ENCODE results near the gene SLC35A5. TPM values are rescaled to one million over a fixed set of nuclear protein-coding genes. Genes with fewer than 3 reads are reported as not detected.

Gene SLC35A5
- total RNA-seq, 1 donor from 2014 or later: 31.6 TPM

DNA sequence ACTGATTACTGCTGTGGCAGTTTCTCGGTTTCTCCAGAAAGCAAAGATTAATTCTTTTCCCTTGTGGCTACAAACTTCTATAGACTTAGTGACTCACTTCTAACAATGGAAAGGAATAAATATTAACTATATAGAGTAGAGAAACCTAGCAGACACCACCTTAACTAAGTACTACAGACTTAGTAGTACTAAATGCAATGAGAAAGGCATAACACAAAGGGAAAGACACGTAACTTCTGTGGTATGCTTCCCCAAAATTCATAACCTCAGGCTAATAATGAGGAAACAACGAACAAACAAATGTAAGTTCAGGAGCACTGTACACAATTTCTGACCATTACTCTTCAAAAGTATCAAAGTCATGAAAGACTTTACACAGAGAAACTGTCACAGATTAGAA, 31.3 kb upstream of the SLC35A5 start:
- no peak for DNase-seq (ENCODE audit: extremely low spot score, unreplicated experiment)
- Mint-ChIP-seq H3K9me3 (no peaks in the 10 kb centered on the region), H3K36me3 (peaks cover 9% of the 10 kb centered on the region), H3K4me1 (ENCODE audit: unreplicated experiment) (no peaks in the 10 kb centered on the region), H3K27ac (no peak overlapping the region), H3K27me3 (no peaks in the 10 kb centered on the region), H3K4me3 (no peak overlapping the region)
- TF ChIP-seq, protein P1, sequence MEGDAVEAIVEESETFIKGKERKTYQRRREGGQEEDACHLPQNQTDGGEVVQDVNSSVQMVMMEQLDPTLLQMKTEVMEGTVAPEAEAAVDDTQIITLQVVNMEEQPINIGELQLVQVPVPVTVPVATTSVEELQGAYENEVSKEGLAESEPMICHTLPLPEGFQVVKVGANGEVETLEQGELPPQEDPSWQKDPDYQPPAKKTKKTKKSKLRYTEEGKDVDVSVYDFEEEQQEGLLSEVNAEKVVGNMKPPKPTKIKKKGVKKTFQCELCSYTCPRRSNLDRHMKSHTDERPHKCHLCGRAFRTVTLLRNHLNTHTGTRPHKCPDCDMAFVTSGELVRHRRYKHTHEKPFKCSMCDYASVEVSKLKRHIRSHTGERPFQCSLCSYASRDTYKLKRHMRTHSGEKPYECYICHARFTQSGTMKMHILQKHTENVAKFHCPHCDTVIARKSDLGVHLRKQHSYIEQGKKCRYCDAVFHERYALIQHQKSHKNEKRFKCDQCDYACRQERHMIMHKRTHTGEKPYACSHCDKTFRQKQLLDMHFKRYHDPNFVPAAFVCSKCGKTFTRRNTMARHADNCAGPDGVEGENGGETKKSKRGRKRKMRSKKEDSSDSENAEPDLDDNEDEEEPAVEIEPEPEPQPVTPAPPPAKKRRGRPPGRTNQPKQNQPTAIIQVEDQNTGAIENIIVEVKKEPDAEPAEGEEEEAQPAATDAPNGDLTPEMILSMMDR (conservative IDR thresholded peaks at IDR 0.05): no peak

DNA sequence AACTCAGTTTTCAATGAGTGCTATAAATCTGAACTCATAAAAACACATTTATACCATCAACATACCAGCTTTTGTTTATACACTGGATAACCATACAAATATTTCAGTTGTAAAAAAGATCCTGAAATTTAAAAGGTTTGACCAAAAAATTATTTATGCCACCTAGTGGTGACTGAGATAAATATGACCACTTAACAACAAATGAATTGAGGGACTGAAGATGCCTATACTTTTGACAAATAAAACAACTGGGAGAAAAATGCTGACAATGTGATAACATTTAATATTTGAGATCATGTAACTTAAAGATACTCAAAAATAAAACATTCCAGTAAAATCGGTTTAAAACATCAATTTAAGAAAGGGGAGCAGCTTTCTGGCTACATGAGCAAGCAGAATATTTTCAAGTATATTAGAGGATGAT, 30.5 kb upstream of the SLC35A5 start:
- Mint-ChIP-seq H3K4me3 (no peak overlapping the region), H3K27ac (no peak overlapping the region), H3K27me3 (no peaks in the 10 kb centered on the region), H3K36me3 (peaks cover 9% of the 10 kb centered on the region), H3K9me3 (no peaks in the 10 kb centered on the region), H3K4me1 (ENCODE audit: unreplicated experiment) (no peaks in the 10 kb centered on the region)
- DNase-seq (ENCODE audit: extremely low spot score, unreplicated experiment): no peak
- TF ChIP-seq, protein P1 (conservative IDR thresholded peaks at IDR 0.05): peak; percentile 87

DNA sequence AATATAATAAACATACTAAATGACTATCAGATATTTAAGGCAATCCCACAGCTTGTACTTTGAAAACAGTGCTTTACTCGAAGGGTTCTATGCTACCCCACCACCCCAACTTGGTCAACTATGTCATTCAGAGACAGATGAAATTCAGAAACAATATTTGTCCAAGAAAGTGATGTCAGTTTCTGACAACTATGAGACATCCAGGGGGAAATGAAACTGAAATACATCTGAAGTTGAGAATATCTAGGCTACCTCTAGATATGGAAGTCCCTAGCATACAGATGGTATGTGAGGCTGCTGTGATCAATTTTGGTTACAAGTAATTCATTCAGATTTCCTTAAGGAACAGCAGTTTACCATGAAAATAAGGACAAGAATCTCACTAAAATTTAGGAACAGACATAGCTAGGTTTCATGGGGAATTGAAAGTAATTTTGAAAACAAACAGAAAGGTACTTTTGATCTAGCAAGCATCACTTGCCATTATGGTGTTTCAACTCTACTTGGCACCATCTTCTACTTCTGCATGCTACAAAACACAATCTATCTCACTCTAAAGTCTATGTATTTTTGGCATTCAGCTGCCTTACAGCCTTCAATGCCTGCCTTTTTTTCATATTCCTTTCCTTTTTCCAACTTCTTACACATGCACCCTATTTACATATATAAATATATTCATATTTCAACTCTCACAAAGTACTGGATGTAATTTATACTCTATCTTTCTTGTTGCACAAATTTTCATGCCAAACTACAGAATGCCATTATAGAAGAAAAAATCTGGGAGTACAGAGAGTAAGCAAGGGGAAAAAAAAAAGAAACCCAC, 21.8 kb upstream of the SLC35A5 start:
- Mint-ChIP-seq H3K27me3 (no peaks in the 10 kb centered on the region), H3K4me3 (no peak overlapping the region), H3K9me3 (no peaks in the 10 kb centered on the region), H3K36me3 (peaks cover 5% of the 10 kb centered on the region), H3K4me1 (ENCODE audit: unreplicated experiment) (no peaks in the 10 kb centered on the region), H3K27ac (no peak overlapping the region)
- TF ChIP-seq, protein P1 (conservative IDR thresholded peaks at IDR 0.05): no peak
- DNase-seq (ENCODE audit: extremely low spot score, unreplicated experiment): no peak

DNA sequence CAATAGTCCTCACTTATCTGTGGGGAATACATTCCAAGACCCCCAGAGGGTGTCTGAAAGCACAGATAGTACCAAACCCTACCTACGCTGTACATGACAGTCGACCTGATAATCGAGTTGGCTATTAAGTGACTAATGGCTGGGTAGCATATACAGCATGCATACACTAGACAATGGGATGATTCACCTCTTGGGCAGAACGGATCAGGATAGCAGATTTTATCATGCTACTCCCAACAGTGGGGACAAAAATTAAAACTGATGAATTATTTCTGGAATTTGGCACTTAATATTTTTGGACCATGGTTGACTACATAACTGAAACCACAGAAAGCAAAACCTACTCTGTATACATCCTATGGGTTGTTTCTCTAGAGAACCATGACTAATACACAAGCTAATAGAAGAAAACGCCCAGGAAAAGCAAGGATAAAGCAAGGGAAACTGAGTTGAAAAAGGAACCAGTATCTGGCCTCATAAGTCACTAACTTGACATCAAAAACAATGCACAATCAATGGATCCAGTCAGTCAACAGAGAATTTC, 15.6 kb upstream of the SLC35A5 start:
- H3K4me3 Mint-ChIP-seq: no peak overlapping the region
- H3K27me3 Mint-ChIP-seq: no peaks in the 10 kb centered on the region
- TF ChIP-seq, protein P1 (conservative IDR thresholded peaks at IDR 0.05): no peak
- DNase-seq (ENCODE audit: extremely low spot score, unreplicated experiment): no peak
- peaks cover 15% of the 10 kb centered on the region for H3K36me3 Mint-ChIP-seq
- no peaks in the 10 kb centered on the region for H3K9me3 Mint-ChIP-seq
- H3K27ac Mint-ChIP-seq: no peak overlapping the region
- H3K4me1 Mint-ChIP-seq (ENCODE audit: unreplicated experiment): no peaks in the 10 kb centered on the region

DNA sequence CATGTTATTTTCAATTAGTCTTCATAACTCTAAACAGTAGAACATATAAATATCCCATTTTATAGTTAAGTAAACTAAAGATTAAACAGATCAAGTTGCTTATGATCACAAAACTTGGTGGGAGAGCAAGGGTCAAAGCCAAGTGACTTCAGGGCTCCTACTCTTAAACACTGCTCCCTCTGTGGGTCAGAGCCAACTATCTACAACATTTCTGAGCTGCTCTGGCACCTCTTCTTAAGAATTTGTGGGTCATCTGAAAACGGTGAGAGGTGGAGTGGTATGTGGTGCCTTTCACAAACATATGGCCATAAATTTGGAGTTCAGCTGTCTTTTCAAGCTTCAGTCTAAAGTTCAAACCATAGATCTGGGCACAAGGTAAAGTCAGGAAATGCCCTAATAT, 11.0 kb upstream of the SLC35A5 start:
- TF ChIP-seq, protein P1 (conservative IDR thresholded peaks at IDR 0.05): no peak
- peaks cover 3% of the 10 kb centered on the region for H3K4me1 Mint-ChIP-seq (ENCODE audit: unreplicated experiment)
- no peak for DNase-seq (ENCODE audit: extremely low spot score, unreplicated experiment)
- H3K9me3 Mint-ChIP-seq: no peaks in the 10 kb centered on the region
- H3K36me3 Mint-ChIP-seq: peaks cover 14% of the 10 kb centered on the region
- no peaks in the 10 kb centered on the region for H3K27me3 Mint-ChIP-seq
- H3K27ac Mint-ChIP-seq: no peak overlapping the region
- no peak overlapping the region for H3K4me3 Mint-ChIP-seq
